Activated naive CD8-positive, alpha-beta T cell (primary cell): ENCODE measurements around the gene HYCC1.
"Not testable (repeated sequence)": the region's sequence is repeated elsewhere in the genome, so short reads cannot be mapped to it uniquely, and the experiment has no call there.

Experiments
- H3K27ac Mint-ChIP-seq: one replicate; pipeline ENCODE4 v1.8.0; 2021; ENCODE audit warnings: mixed read lengths
- H3K27me3 Mint-ChIP-seq: one replicate; pipeline ENCODE4 v1.8.0; 2021; ENCODE audit warnings: mixed read lengths
- H3K36me3 Mint-ChIP-seq: one replicate; pipeline ENCODE4 v1.8.0; 2021; ENCODE audit warnings: mixed read lengths
- H3K4me1 Mint-ChIP-seq: one replicate; pipeline ENCODE4 v1.8.0; 2021; ENCODE audit warnings: low read depth, mixed read lengths
- H3K4me3 Mint-ChIP-seq: one replicate; pipeline ENCODE4 v1.8.0; 2021; ENCODE audit warnings: mild to moderate bottlenecking, mixed read lengths
- H3K9me3 Mint-ChIP-seq: one replicate; pipeline ENCODE4 v1.8.0; 2021; ENCODE audit warnings: low read depth, mixed read lengths

The HYCC1 gene

GRCh38 chr7:22979251-22979650, 34.7 kb downstream of the HYCC1 start:
- H3K4me3 Mint-ChIP-seq = no peak overlapping the region
- H3K27me3 Mint-ChIP-seq = no peaks in the 10 kb centered on the region
- no peaks in the 10 kb centered on the region for H3K9me3 Mint-ChIP-seq
- H3K4me1 Mint-ChIP-seq = peaks cover 2% of the 10 kb centered on the region
- no peak overlapping the region for H3K27ac Mint-ChIP-seq
- H3K36me3 Mint-ChIP-seq = peaks cover 14% of the 10 kb centered on the region

- H3K27ac Mint-ChIP-seq = peak overlapping the region; percentile 29
- H3K4me3 Mint-ChIP-seq, H3K27me3 Mint-ChIP-seq, H3K9me3 Mint-ChIP-seq, H3K4me1 Mint-ChIP-seq: not testable (repeated sequence)
- peaks cover 19% of the 10 kb centered on the region for H3K36me3 Mint-ChIP-seq
Measured at GRCh38 chr7:22974636-22975035, 39.3 kb downstream of the HYCC1 start.

DNA sequence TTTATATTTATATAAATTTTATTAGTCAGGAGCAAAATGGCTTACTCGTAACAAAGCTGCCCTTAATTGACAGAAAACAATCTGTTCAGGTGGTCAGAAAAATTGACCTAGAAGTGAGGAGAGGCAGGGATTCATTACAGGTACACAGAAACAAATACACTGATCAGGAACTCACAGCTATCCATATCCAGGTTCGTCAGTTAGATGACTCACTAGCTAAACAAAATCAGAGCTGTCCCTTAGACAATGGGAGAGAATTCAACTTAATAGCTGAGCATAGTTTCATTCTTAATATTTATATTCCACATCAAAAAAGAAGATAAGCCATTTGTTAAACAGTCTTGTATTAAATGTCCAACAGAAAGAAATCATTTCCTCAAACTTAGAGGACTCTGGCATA, 41.7 kb downstream of the HYCC1 start:
- H3K27me3 Mint-ChIP-seq = no peaks in the 10 kb centered on the region
- peaks cover 19% of the 10 kb centered on the region for H3K36me3 Mint-ChIP-seq
- H3K4me3 Mint-ChIP-seq = no peak overlapping the region
- H3K9me3 Mint-ChIP-seq = no peaks in the 10 kb centered on the region
- no peak overlapping the region for H3K27ac Mint-ChIP-seq
- peaks cover 2% of the 10 kb centered on the region for H3K4me1 Mint-ChIP-seq

- H3K27me3 Mint-ChIP-seq = no peaks in the 10 kb centered on the region
- H3K9me3 Mint-ChIP-seq = no peaks in the 10 kb centered on the region
- no peak overlapping the region for H3K4me3 Mint-ChIP-seq
- H3K27ac Mint-ChIP-seq = no peak overlapping the region
- no peaks in the 10 kb centered on the region for H3K4me1 Mint-ChIP-seq
- H3K36me3 Mint-ChIP-seq = peaks cover 10% of the 10 kb centered on the region
Measured at GRCh38 chr7:22969010-22969431, 44.9 kb downstream of the HYCC1 start.
